ENCODE data around the gene DNAH12. TPM values are rescaled to one million over a fixed set of nuclear protein-coding genes. Genes with fewer than 3 reads are reported as not detected.

DNAH12 gene
- total and polyA plus RNA-seq, 9 of the 15 experiments (the other 6 are each of a cell fraction or from before 2014, with no cell fraction given), result 0.01 to 0.04 (median 0.01) TPM; not detected in 5

- TF ChIP-seq RBM22 (IDR thresholded peaks at IDR 0.05; ENCODE audit: low read depth, low read length, poor library complexity, severe bottlenecking) (no peak), MTA3 (IDR thresholded peaks at IDR 0.05; ENCODE audit: borderline replicate concordance) (no peak), ZNF408 (CRISPR knock-in tag; IDR thresholded peaks at IDR 0.05; ENCODE audit: low read depth) (no peak), EWSR1 (IDR thresholded peaks at IDR 0.05; ENCODE audit: borderline replicate concordance, low read depth, partially characterized antibody) (no peak), FIP1L1 (IDR thresholded peaks at IDR 0.05; ENCODE audit: low read depth, low read length, poor library complexity, severe bottlenecking) (no peak), BRCA1 (IDR thresholded peaks at IDR 0.05) (no peak), BRCA1 (CRISPR knock-in tag; IDR thresholded peaks at IDR 0.05) (no peak), XRCC5 (IDR thresholded peaks at IDR 0.05; ENCODE audit: low read depth, low read length) (no peak), NFIX (CRISPR knock-in tag; IDR thresholded peaks at IDR 0.05; ENCODE audit: low read depth) (no peak), HDAC1 (IDR thresholded peaks at IDR 0.05) (no peak), DDX20 (tag; IDR thresholded peaks at IDR 0.05; ENCODE audit: low read depth) (no peak)
Measured at GRCh38 chr3:57555306-57555705, 11.2 kb upstream of the DNAH12 start (continued).

GRCh38 chr3:57546616-57547015 lies 2.5 kb upstream of the DNAH12 start:
- H4K20me1 ChIP-seq (replicated peaks; ENCODE audit: control insufficient read depth, insufficient read depth, low read length), result no peaks in the 10 kb centered on the region
- no peak overlapping the region for H2AFZ ChIP-seq (ENCODE audit: low read depth, low read length)
- no peak overlapping the region for H3K4me2 ChIP-seq (ENCODE audit: insufficient read depth, low read length)
- ATAC-seq (no peak), FAIRE-seq (no peak), DNase-seq (ENCODE audit: extremely low read depth in 1 of 4, low spot score in 3 of 4) (no peak)
- H3K9ac ChIP-seq (ENCODE audit: insufficient read depth in 1 of 2, low read depth in 2 of 2, low read length in 2 of 2), result no peak overlapping the region
- no peaks in the 10 kb centered on the region for H3K9me3 ChIP-seq (replicated peaks; ENCODE audit: control insufficient read depth, insufficient read depth, low read depth, low read length)
- peaks cover 0 to 7% of the 10 kb centered on the region in 2 experiments; a peak in 1 of 5 replicates for H3K27me3 ChIP-seq (ENCODE audit: control insufficient read depth in 2 of 2, insufficient read depth in 2 of 2, low read length in 2 of 2)
- H3K4me3 ChIP-seq, result no peak overlapping the region
- ChIA-PET CTCF (ENCODE audit: low intra/inter-chr PET ratio) (no interaction called here), POLR2A (interaction anchor here (0.7 to 0.9 kb wide), 2 partner anchors 10 to 53 kb away, joined by 3 read pairs; partner anchors contain the start of gene PDE12)
- intact Hi-C loops (cut with micrococcal nuclease), result no loop called here
- no peak overlapping the region for H3K27ac ChIP-seq (ENCODE audit: extremely low read depth, low read depth, low read length)
- WGBS (ENCODE audit: insufficient coverage, low coverage, missing lambda C conversion rate), result 23% methylated on average over 1 of the region's 1 CpG
- no TSS peak for BruUV-seq (replicated peaks)
- no peaks in the 10 kb centered on the region for H3K9me1 ChIP-seq (ENCODE audit: control insufficient read depth, insufficient read depth, low read length)
- H3K4me1 ChIP-seq (replicated peaks in 1 of 2; ENCODE audit: control insufficient read depth in 2 of 2, insufficient read depth in 2 of 2, low read length in 2 of 2), result peaks cover 3% of the 10 kb centered on the region in 2 experiments; a peak in 3 of 5 replicates
- in situ Hi-C loops (cut with MboI), result no loop called here
- no peaks in the 10 kb centered on the region for H3K36me3 ChIP-seq (ENCODE audit: control insufficient read depth, insufficient read depth, low read length)
- no peaks in the 10 kb centered on the region for H3K79me2 ChIP-seq (ENCODE audit: control insufficient read depth, insufficient read depth, low read length)
- peak; percentile 48 for TF ChIP-seq MEIS2 (IDR thresholded peaks at IDR 0.05; ENCODE audit: partially characterized antibody)
- TF ChIP-seq SLC30A9 (CRISPR knock-in tag; IDR thresholded peaks at IDR 0.05), result no peak
- no peak for TF ChIP-seq ZNF3 (CRISPR knock-in tag; IDR thresholded peaks at IDR 0.05)
- TF ChIP-seq BRF1 (IDR thresholded peaks at IDR 0.05; ENCODE audit: borderline replicate concordance, extremely low read depth, insufficient read length), result no peak
- peak; percentile 92 for TF ChIP-seq ZNF134 (CRISPR knock-in tag; conservative IDR thresholded peaks at IDR 0.05)
- 0 out of 2 replicates have a peak, but pooled peaks have one; percentile 14 for TF ChIP-seq TAL1 (IDR thresholded peaks at IDR 0.05)
- no peak for TF ChIP-seq FOXA3 (CRISPR knock-in tag; conservative IDR thresholded peaks at IDR 0.05 in 1 of 2, IDR thresholded peaks at IDR 0.05 in 1 of 2)
- no peak for TF ChIP-seq ZNF780A (CRISPR knock-in tag; IDR thresholded peaks at IDR 0.05)
- TF ChIP-seq ATF6 (CRISPR knock-in tag; IDR thresholded peaks at IDR 0.05), result no peak
- TF ChIP-seq ZNF436 (CRISPR knock-in tag; IDR thresholded peaks at IDR 0.05), result no peak
